ENCODE data around the gene TEAD1. TPM values are rescaled to one million over a fixed set of nuclear protein-coding genes. Genes with fewer than 3 reads are reported as not detected.

The TEAD1 gene
- total and polyA plus RNA-seq, 10 of the 15 experiments (the other 5 are each of a cell fraction or from before 2014, with no cell fraction given): 0.01 to 0.59 (median 0.04) TPM; not detected in 6

DNA sequence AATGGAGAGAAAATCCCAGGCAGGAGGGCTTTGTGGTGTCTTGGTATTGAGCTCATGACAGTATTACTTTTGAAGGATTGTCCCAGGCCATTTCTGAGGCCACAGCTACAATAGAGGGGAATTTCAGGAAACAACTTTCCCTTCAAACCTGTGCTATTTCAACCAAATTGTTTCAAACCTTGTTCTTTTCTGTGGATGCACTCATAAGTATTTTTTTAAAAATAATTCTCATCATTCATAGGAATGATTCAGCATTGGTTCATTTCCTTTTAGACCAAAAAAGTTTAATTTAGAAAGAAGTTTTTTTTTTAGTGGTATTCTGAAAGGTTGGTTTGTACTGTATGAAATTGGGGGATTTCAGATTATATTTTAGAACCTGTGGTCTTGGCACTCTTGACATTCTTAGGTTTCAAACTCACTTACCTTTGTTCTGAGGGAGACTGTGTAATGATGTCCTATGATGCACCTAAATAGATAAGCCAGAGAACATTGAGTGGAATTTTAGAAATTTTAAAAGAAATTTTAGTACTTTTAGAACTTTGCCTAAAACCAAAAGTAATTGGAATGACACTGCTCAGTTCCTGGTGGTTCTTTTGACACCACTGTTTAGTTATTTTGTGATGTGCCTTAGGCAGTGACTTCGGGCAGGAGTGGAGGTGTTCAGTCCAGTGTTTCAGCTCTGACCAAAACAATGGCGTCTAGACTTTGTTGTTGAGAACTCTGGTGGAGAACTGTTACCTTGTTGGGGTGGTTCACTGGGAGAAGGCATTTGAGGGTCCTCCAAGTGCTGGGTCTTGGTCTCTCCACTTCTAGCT, 12.2 kb downstream of the TEAD1 start:
- ATAC-seq (no peak), FAIRE-seq (no peak), DNase-seq (ENCODE audit: low read depth, low spot score) (no peak)
- Histone ChIP-seq H3K27ac (ENCODE audit: control insufficient read depth, insufficient read depth) (no peak overlapping the region), H3K36me3 (ENCODE audit: control insufficient read depth in 2 of 2, insufficient read depth in 2 of 2, low read length in 1 of 2) (no peaks in the 10 kb centered on the region), H4K20me1 (ENCODE audit: control insufficient read depth, insufficient read depth) (no peaks in the 10 kb centered on the region), H3K9me3 (replicated peaks; ENCODE audit: control insufficient read depth, insufficient read depth, low read length) (no peaks in the 10 kb centered on the region), H2AFZ (ENCODE audit: control insufficient read depth, low read depth, low read length) (no peak overlapping the region), H3K4me3 (no peak overlapping the region), H3K4me1 (ENCODE audit: control insufficient read depth, insufficient read depth, low read length) (no peaks in the 10 kb centered on the region), H3K9ac (ENCODE audit: control insufficient read depth, insufficient read depth, low read length) (no peak overlapping the region), H3K27me3 (replicated peaks in 1 of 2; ENCODE audit: control insufficient read depth in 2 of 2, insufficient read depth in 2 of 2, low read length in 1 of 2) (peaks cover 2 to 7% of the 10 kb centered on the region in 2 experiments; a peak in 3 of 4 replicates), H3K79me2 (ENCODE audit: control insufficient read depth, insufficient read depth, low read length) (no peaks in the 10 kb centered on the region), H3K4me2 (ENCODE audit: control insufficient read depth, insufficient read depth) (no peak overlapping the region)
- 21% methylated on average over 2 of the region's 2 CpGs for WGBS (ENCODE audit: insufficient coverage, insufficient replicate concordance, low lambda C conversion rate, missing lambda C conversion rate)
- intact Hi-C loops (cut with micrococcal nuclease; ENCODE audit: unreplicated experiment): no loop called here
- TF ChIP-seq, protein P1, sequence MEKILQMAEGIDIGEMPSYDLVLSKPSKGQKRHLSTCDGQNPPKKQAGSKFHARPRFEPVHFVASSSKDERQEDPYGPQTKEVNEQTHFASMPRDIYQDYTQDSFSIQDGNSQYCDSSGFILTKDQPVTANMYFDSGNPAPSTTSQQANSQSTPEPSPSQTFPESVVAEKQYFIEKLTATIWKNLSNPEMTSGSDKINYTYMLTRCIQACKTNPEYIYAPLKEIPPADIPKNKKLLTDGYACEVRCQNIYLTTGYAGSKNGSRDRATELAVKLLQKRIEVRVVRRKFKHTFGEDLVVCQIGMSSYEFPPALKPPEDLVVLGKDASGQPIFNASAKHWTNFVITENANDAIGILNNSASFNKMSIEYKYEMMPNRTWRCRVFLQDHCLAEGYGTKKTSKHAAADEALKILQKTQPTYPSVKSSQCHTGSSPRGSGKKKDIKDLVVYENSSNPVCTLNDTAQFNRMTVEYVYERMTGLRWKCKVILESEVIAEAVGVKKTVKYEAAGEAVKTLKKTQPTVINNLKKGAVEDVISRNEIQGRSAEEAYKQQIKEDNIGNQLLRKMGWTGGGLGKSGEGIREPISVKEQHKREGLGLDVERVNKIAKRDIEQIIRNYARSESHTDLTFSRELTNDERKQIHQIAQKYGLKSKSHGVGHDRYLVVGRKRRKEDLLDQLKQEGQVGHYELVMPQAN (conservative IDR thresholded peaks at IDR 0.05): no peak
- TF ChIP-seq YY1 (IDR thresholded peaks at IDR 0.05; ENCODE audit: low read depth, low read length): no peak
- TF ChIP-seq RAD21 (IDR thresholded peaks at IDR 0.05; ENCODE audit: insufficient read depth, low read depth, low read length): no peak
- TF ChIP-seq DPF2 (IDR thresholded peaks at IDR 0.05): no peak
- no peak for TF ChIP-seq SREBF1 (IDR thresholded peaks at IDR 0.05; ENCODE audit: low read length)
- TF ChIP-seq, protein P2, sequence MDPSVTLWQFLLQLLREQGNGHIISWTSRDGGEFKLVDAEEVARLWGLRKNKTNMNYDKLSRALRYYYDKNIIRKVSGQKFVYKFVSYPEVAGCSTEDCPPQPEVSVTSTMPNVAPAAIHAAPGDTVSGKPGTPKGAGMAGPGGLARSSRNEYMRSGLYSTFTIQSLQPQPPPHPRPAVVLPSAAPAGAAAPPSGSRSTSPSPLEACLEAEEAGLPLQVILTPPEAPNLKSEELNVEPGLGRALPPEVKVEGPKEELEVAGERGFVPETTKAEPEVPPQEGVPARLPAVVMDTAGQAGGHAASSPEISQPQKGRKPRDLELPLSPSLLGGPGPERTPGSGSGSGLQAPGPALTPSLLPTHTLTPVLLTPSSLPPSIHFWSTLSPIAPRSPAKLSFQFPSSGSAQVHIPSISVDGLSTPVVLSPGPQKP (IDR thresholded peaks at IDR 0.05; ENCODE audit: low read depth, low read length): no peak
- no peak for TF ChIP-seq ASH2L (IDR thresholded peaks at IDR 0.05; ENCODE audit: borderline replicate concordance, low read depth)
- TF ChIP-seq PAX8 (IDR thresholded peaks at IDR 0.05): no peak
- TF ChIP-seq CBFB (IDR thresholded peaks at IDR 0.05; ENCODE audit: low read depth): no peak
- TF ChIP-seq RAD51 (IDR thresholded peaks at IDR 0.05): no peak
- no peak for TF ChIP-seq PAX5 (IDR thresholded peaks at IDR 0.05; ENCODE audit: borderline replicate concordance, low read depth, low read length)
- ChIA-PET CTCF (no interaction called here), POLR2A (no interaction called here), SMC1A (ENCODE audit: uncharacterized antibody, unreplicated experiment) (no interaction called here), RAD21 (ENCODE audit: unreplicated experiment) (no interaction called here)
- in situ Hi-C loops (cut with MboI): no loop called here
- BruUV-seq (replicated peaks): no TSS peak
